Bronchial epithelial cell (primary cell): Measurements from ENCODE around the gene FBXW12. TPM values are rescaled to one million over a fixed set of nuclear protein-coding genes. Genes with fewer than 3 reads are reported as not detected.

Source experiments
- DNase-seq: peaks from one replicate; pipeline ENCODE4 v3.0.0-alpha.2; 2010; ENCODE audit warnings: low read depth
- FAIRE-seq: peaks from 2 replicates; lab custom pipeline; 2011; peaks lifted over from hg19 to GRCh38; lab: Jason Lieb, UNC
- H3K27me3 ChIP-seq: 2 replicates; pipeline ENCODE4 v1.5.1; 2011; ENCODE audit warnings: low read length; ENCODE audit not compliant: control insufficient read depth, insufficient read depth
- H3K36me3 ChIP-seq: 2 replicates; pipeline ENCODE4 v1.5.1; 2011; ENCODE audit warnings: low read length; ENCODE audit not compliant: control insufficient read depth, insufficient read depth
- H3K4me3 ChIP-seq: 2 replicates; pipeline ENCODE4 v1.5.1; 2011; ENCODE audit warnings: mild to moderate bottlenecking, low read depth, low read length, control low read depth
- CTCF ChIP-seq: IDR thresholded peaks from 2 replicates; pipeline ENCODE4 v1.5.1; 2011; ENCODE audit warnings: mild to moderate bottlenecking, moderate library complexity, low read length, control low read depth, inconsistent platforms; ENCODE audit not compliant: insufficient read depth, severe bottlenecking
- total RNA-seq: library from RNA; depleted of rRNA; stranded (reverse); fragments of >200 nt; gene quantifications from 2 replicates; pipeline ENCODE4 v1.2.1, GENCODE V29; 2014

FBXW12 gene
- total RNA-seq, 1 donor from 2014 or later, result not detected

- Histone ChIP-seq H3K4me3 (no peak overlapping the region), H3K27me3 (no peaks in the 10 kb centered on the region), H3K36me3 (no peaks in the 10 kb centered on the region)
- no peak for TF ChIP-seq CTCF
- FAIRE-seq (no peak), DNase-seq (no peak)
These were observed 1.7 kb upstream of the FBXW12 start for GRCh38 chr3:48370333-48370713.

- H3K4me3 ChIP-seq, result no peak overlapping the region
- no peak for DNase-seq
- no peaks in the 10 kb centered on the region for H3K36me3 ChIP-seq
- no peaks in the 10 kb centered on the region for H3K27me3 ChIP-seq
- TF ChIP-seq CTCF, result no peak
- FAIRE-seq, result no peak
These were observed 355 bp downstream of the FBXW12 start for GRCh38 chr3:48372377-48372770.

GRCh38 chr3:48372862-48373435 lies 930 bp downstream of the FBXW12 start:
- DNase-seq, result no peak
- no peak for FAIRE-seq
- H3K27me3 ChIP-seq, result no peaks in the 10 kb centered on the region

GRCh38 chr3:48387634-48388033 lies 15.6 kb downstream of the FBXW12 start:
- no peak for TF ChIP-seq CTCF
- FAIRE-seq (no peak), DNase-seq (peak; percentile 21)
- Histone ChIP-seq H3K36me3 (no peaks in the 10 kb centered on the region), H3K4me3 (no peak overlapping the region), H3K27me3 (no peaks in the 10 kb centered on the region)

More at GRCh38 chr3:48372862-48373435, 930 bp downstream of the FBXW12 start:
- H3K4me3 ChIP-seq, result no peak overlapping the region
- no peaks in the 10 kb centered on the region for H3K36me3 ChIP-seq
- TF ChIP-seq CTCF, result no peak

- Histone ChIP-seq H3K36me3 (no peaks in the 10 kb centered on the region), H3K27me3 (no peaks in the 10 kb centered on the region), H3K4me3 (no peak overlapping the region)
- TF ChIP-seq CTCF, result no peak
- DNase-seq (no peak), FAIRE-seq (no peak)
These were observed 16.9 kb downstream of the FBXW12 start for GRCh38 chr3:48388966-48389365.

GRCh38 chr3:48394391-48394790 lies 22.4 kb downstream of the FBXW12 start:
- no peak for FAIRE-seq
- H3K36me3 ChIP-seq, result no peaks in the 10 kb centered on the region
- TF ChIP-seq CTCF, result no peak

More at GRCh38 chr3:48394391-48394790, 22.4 kb downstream of the FBXW12 start:
- DNase-seq, result no peak
- Histone ChIP-seq H3K27me3 (no peaks in the 10 kb centered on the region), H3K4me3 (no peak overlapping the region)
